ENCODE measurements around the gene CDC42EP2. TPM values are rescaled to one million over a fixed set of nuclear protein-coding genes. Genes with fewer than 3 reads are reported as not detected.

The CDC42EP2 gene
- total RNA-seq, 1 experiment from 2014 or later: 11.9 TPM

- no peaks in the 10 kb centered on the region for H3K23me2 ChIP-seq (ENCODE audit: insufficient read length, low read depth, low read length, poor library complexity, severe bottlenecking)
- H2AFZ ChIP-seq (ENCODE audit: low read length): no peak overlapping the region
- H4K8ac ChIP-seq (replicated peaks; ENCODE audit: insufficient read length, low read depth, low read length): no peak overlapping the region
- Mint-ChIP-seq H3K9me3 (no peaks in the 10 kb centered on the region), H3K4me1 (peaks cover 7 to 10% of the 10 kb centered on the region in 2 experiments; a peak in 3 of 4 replicates), H3K27ac (no peak overlapping the region), H3K27me3 (ENCODE audit: low read depth) (peaks cover 4% of the 10 kb centered on the region), H3K36me3 (ENCODE audit: insufficient read depth in 1 of 3, low read depth in 3 of 3) (peaks cover 7 to 8% (median 8%) of the 10 kb centered on the region in 3 experiments), H3K4me3 (no peak overlapping the region; a peak in 1 of 5 replicates)
- no peak overlapping the region for H4K91ac ChIP-seq (ENCODE audit: insufficient read length, low read depth, low read length)
- no peak overlapping the region for H3K18ac ChIP-seq (ENCODE audit: insufficient read length, low read depth, low read length)
- H3K56ac ChIP-seq (ENCODE audit: insufficient read length, low read depth, low read length): no peak overlapping the region
- H3K79me2 ChIP-seq (ENCODE audit: insufficient read depth, low read length): no peaks in the 10 kb centered on the region
- H4K5ac ChIP-seq (ENCODE audit: insufficient read length, low read depth, low read length): no peak overlapping the region
- no peak for DNase-seq
- TF ChIP-seq CTCF (conservative IDR thresholded peaks at IDR 0.05): no peak
- H3K23ac ChIP-seq (ENCODE audit: insufficient read length, low read depth, low read length): no peak overlapping the region
- H3K4ac ChIP-seq (ENCODE audit: low read depth, low read length): no peak overlapping the region
- no peak overlapping the region for H2BK120ac ChIP-seq (ENCODE audit: low read depth, low read length, poor library complexity, severe bottlenecking)
- H4K20me1 ChIP-seq (ENCODE audit: control insufficient read depth, insufficient read depth, insufficient read length): no peaks in the 10 kb centered on the region
- H3K9me3 ChIP-seq (ENCODE audit: control insufficient read depth, low read depth, low read length): no peaks in the 10 kb centered on the region
- H3T11ph ChIP-seq (ENCODE audit: low read length): no peak overlapping the region
- H2AK5ac ChIP-seq (ENCODE audit: insufficient read length, low read length): no peak overlapping the region
- H3K27ac ChIP-seq (ENCODE audit: insufficient read length, low read depth, low read length): no peak overlapping the region
- H3K27me3 ChIP-seq (ENCODE audit: insufficient read depth, low read length): no peaks in the 10 kb centered on the region
- H3K4me1 ChIP-seq (ENCODE audit: insufficient read depth, low read length): no peaks in the 10 kb centered on the region; the same call in 1 of the 2 replicates
- no peak overlapping the region for H2BK20ac ChIP-seq (ENCODE audit: low read depth, low read length, poor library complexity, severe bottlenecking)
- H2BK15ac ChIP-seq (ENCODE audit: low read depth, low read length): no peak overlapping the region
- no peak overlapping the region for H2BK5ac ChIP-seq (ENCODE audit: insufficient read length, low read length)
- H2BK12ac ChIP-seq (ENCODE audit: insufficient read length, low read depth, low read length): no peak overlapping the region
- no CpG with 5 or more reads among the region's 8 CpGs for WGBS (ENCODE audit: extremely low coverage, insufficient read length, low lambda C conversion rate)
- no peak overlapping the region for H3K4me2 ChIP-seq (ENCODE audit: insufficient read depth, insufficient read length, low read length)
- H3K79me1 ChIP-seq (ENCODE audit: insufficient read depth, low read depth, low read length, poor library complexity, severe bottlenecking): no peaks in the 10 kb centered on the region
- H3K14ac ChIP-seq (ENCODE audit: insufficient read depth, low read length): no peak overlapping the region
- no peak overlapping the region for H3K9ac ChIP-seq (ENCODE audit: extremely low read depth, insufficient read length, low read length)
Observed at GRCh38 chr11:65327021-65327420, 12.4 kb downstream of the CDC42EP2 start.

Measured in H9 (cell line).